EL (cell line): Measurements from ENCODE around the gene MARK3.

Source experiments
- DNase-seq: peaks from one replicate; pipeline ENCODE4 v3.0.0-alpha.2; 2016

MARK3 gene

GRCh38 chr14:103443111-103443510, 57.9 kb downstream of the MARK3 start:
- DNase-seq: no peak

- DNase-seq: no peak
Measured at GRCh38 chr14:103444837-103445524, 59.8 kb downstream of the MARK3 start.

- DNase-seq: no peak
Measured at GRCh38 chr14:103445806-103446205, 60.6 kb downstream of the MARK3 start.

DNA sequence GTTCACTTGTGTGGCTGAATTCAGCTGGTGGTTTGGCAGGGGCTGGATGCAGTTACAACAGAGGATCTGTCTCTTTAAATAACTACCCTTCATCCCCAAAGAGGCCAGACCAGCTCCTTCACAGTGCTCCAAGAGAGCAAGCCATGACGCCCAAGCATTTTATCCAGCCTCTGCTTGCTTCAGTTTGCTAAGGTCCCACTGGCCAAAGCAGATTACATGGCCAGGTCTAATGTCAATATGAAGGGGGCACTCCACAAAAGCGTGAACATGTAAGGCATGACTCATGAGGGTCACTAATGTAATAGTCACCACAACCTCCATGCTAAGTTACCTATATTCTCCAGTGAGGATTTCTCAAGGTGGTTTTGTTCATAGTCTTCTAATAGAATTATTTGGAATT, 62.9 kb downstream of the MARK3 start:
- no peak for DNase-seq

- no peak for DNase-seq
Measured at GRCh38 chr14:103449634-103450161, 64.5 kb downstream of the MARK3 start.

DNA sequence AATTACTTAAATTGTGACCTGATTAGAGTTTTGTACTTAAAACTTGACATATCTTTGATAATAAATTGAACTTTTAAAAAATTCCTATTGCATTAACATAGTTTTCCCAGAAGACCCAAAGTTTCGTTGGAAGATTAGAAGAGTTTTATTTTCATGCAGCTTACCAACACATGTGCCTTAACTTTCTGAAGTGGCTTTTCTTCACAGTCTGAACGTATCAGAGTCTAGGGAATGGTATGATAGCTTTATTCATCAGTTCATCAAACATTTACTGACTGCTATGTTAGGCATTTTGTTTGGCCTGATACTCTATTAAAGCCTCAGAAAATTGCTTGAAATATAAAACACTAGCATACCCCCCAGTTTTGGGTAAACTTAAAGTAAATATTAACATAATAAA, 65.2 kb downstream of the MARK3 start:
- DNase-seq: no peak

- DNase-seq: no peak
Measured at GRCh38 chr14:103451401-103451800, 66.2 kb downstream of the MARK3 start.

- DNase-seq: no peak
Measured at GRCh38 chr14:103453791-103454190, 68.6 kb downstream of the MARK3 start.

GRCh38 chr14:103456167-103456835, 71.1 kb downstream of the MARK3 start:
- DNase-seq: peak; percentile 51

GRCh38 chr14:103460415-103460814, 75.2 kb downstream of the MARK3 start:
- no peak for DNase-seq

- no peak for DNase-seq
Measured at GRCh38 chr14:103463149-103463548, 77.9 kb downstream of the MARK3 start.

DNA sequence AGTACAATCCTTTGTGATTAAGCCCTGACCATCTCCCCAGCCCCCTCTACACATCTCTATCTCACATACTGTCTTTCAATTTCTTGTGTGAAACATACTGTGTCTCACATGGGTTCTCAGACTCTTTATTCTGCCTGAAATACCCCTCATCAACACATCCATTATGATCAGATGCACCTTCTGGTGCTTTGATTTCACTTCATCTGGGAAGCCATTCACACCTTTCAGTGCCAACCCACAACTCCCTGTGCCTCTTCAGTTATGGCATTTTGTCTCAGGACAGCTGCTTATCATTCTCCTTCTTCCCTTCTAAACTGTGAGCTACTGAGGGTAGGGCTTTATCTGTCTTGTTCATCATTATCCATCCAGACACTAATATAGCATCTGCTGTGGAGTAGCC, 78.6 kb downstream of the MARK3 start:
- no peak for DNase-seq

DNA sequence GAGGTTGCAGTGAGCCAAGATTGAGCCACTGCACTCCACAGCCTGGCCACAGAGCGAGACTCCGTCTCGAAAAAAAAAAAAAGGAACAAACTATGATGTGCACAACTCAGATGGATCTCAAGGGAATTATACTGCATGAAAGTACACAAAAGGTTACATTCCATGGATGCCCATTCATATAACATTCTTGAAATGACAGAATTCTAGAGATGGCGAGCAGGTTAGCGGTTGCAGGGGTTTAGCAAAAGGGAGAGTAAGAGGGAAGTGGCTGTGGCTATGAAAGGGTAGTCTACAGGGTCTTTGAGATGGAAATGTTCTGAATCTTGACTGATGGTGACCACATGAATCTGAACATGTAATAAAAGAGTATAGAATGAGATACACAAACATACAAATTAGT, 87.7 kb downstream of the MARK3 start:
- DNase-seq: peak; percentile 20

GRCh38 chr14:103474893-103475292, 89.7 kb downstream of the MARK3 start:
- no peak for DNase-seq

- DNase-seq: no peak
Measured at GRCh38 chr14:103476065-103476464, 90.8 kb downstream of the MARK3 start.

DNA sequence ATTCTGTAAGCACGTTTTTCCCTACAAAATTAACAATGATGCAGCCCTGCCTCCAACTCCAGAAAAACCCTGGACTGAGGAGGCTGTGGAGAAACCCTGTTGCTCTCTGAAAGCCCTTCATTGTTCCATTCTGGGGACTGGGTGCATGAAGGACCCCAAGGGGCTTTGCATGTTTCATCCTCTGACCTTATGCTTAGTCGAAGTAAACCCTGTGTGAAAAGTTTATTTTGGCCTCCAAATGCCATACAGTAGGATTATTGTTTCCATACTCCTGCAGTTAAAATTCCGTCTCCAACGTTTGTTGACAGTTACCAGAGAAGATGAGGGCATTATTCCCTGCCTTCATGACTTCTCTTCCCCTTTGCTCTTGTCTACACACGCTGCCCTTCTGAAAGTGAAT, 91.4 kb downstream of the MARK3 start:
- DNase-seq: no peak

DNA sequence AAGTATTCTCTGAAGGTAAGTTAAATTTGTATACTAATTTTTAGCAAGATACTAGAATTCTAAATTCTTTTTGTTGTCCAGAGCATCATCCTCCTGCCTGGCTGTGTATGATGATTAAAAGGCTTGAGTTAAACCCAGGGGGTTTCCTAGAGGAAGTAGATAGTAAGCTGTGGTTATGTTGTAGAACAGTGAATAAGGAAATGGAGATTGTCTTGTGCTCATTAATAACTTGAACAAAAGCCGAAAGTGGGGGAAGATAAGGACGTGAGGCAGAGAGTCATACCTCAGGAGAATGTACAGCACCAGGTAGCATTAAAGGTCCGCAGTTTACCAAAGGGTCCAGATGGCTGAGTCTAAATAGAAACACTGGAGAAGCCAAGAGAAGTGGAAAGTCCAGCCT, 95.4 kb downstream of the MARK3 start:
- no peak for DNase-seq

- DNase-seq: peak; percentile 76
Measured at GRCh38 chr14:103483600-103483999, 98.4 kb downstream of the MARK3 start.

DNA sequence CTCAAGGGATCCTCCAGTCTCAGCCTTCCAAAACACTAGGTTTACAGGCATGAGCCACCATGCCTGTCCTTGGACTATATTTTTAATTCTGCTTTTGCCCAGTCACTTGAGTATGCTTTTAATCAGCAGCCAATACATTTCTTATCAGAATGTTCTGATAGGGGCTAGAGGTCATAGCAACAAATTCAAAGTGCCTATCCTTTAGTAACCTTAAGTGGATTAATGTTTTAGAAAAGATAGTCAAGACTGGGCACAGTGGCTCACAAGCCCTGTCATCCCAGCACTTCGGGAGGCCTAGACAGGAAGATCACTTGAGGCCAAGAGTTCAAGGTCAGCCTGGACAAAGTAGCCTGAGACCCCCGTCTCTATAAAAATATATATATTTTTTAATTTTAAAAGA, 100.3 kb downstream of the MARK3 start:
- no peak for DNase-seq

- no peak for DNase-seq
Measured at GRCh38 chr14:103488071-103488470, 102.9 kb downstream of the MARK3 start.

GRCh38 chr14:103488960-103489359, 103.7 kb downstream of the MARK3 start:
- no peak for DNase-seq

- no peak for DNase-seq
Measured at GRCh38 chr14:103489621-103490020, 104.4 kb downstream of the MARK3 start.

DNA sequence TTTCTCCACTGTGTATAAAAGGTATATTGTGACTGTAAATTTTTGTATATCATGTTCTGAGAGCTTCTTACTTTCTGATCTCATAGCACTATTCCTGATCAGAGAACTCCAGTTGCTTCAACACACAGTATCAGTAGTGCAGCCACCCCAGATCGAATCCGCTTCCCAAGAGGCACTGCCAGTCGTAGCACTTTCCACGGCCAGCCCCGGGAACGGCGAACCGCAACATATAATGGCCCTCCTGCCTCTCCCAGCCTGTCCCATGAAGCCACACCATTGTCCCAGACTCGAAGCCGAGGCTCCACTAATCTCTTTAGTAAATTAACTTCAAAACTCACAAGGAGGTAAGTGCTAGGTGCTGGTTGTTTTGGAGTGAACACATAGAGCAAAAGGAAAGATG, 106.5 kb downstream of the MARK3 start:
- DNase-seq: no peak

- no peak for DNase-seq
Measured at GRCh38 chr14:103492156-103492925, 107.1 kb downstream of the MARK3 start.
